HG03558 (cell line): Measurements from ENCODE around the gene IFIT3.

Experiments used
- ATAC-seq: cut with Tn5 transposase; IDR thresholded peaks from one replicate; pipeline ENCODE4 v1.9.1; 2021; ENCODE audit warnings: moderate number of reproducible peaks; ENCODE audit not compliant: unreplicated experiment; ENCODE audit errors: extremely low read depth

The IFIT3 gene

GRCh38 chr10:89351780-89352597 lies 24.2 kb downstream of the IFIT3 start:
- no peak for ATAC-seq

- no peak for ATAC-seq
Measured at GRCh38 chr10:89352802-89353201, 25.0 kb downstream of the IFIT3 start.

GRCh38 chr10:89355394-89355931 lies 27.7 kb downstream of the IFIT3 start:
- ATAC-seq: no peak

GRCh38 chr10:89357096-89357495 lies 29.3 kb downstream of the IFIT3 start:
- ATAC-seq: no peak

- no peak for ATAC-seq
Measured at GRCh38 chr10:89357975-89358374, 30.2 kb downstream of the IFIT3 start.

GRCh38 chr10:89360157-89360556 lies 32.4 kb downstream of the IFIT3 start:
- ATAC-seq: no peak

GRCh38 chr10:89362929-89363328 lies 35.1 kb downstream of the IFIT3 start:
- ATAC-seq: no peak

- ATAC-seq: no peak
Measured at GRCh38 chr10:89363729-89364442, 36.1 kb downstream of the IFIT3 start.

GRCh38 chr10:89364531-89364930 lies 36.7 kb downstream of the IFIT3 start:
- no peak for ATAC-seq

- ATAC-seq: no peak
Measured at GRCh38 chr10:89367529-89367928, 39.7 kb downstream of the IFIT3 start.

GRCh38 chr10:89368129-89368528 lies 40.3 kb downstream of the IFIT3 start:
- ATAC-seq: no peak

- ATAC-seq: no peak
Measured at GRCh38 chr10:89369156-89370105, 41.6 kb downstream of the IFIT3 start.

GRCh38 chr10:89371079-89371478 lies 43.3 kb downstream of the IFIT3 start:
- no peak for ATAC-seq

GRCh38 chr10:89371987-89372386 lies 44.2 kb downstream of the IFIT3 start:
- no peak for ATAC-seq

- no peak for ATAC-seq
Measured at GRCh38 chr10:89373916-89374711, 46.3 kb downstream of the IFIT3 start.

- no peak for ATAC-seq
Measured at GRCh38 chr10:89374713-89375141, 46.9 kb downstream of the IFIT3 start.

GRCh38 chr10:89377705-89378637 lies 50.2 kb downstream of the IFIT3 start, which contains the start of gene IFIT1B:
Gene IFIT1B, plus strand, starts transcription at chr10:89378056. Its CDS starts 80 bp downstream, at chr10:89378136.
- ATAC-seq: no peak

GRCh38 chr10:89379103-89379502 lies 51.3 kb downstream of the IFIT3 start:
- no peak for ATAC-seq
